Stimulated activated CD4-positive, alpha-beta T cell treated with anti-CD3 and anti-CD28 coated beads, Interleukin-15, amount 100 ng/mL, for 48 hours (primary cell): ENCODE results near the gene KLHL30.

Experiments
- DNase-seq, 2 donors: peaks; one replicate each; pipeline ENCODE4 v3.0.0-alpha.2; 2020; ENCODE audit warnings: low read depth in 2 of 2

The KLHL30 gene

DNA sequence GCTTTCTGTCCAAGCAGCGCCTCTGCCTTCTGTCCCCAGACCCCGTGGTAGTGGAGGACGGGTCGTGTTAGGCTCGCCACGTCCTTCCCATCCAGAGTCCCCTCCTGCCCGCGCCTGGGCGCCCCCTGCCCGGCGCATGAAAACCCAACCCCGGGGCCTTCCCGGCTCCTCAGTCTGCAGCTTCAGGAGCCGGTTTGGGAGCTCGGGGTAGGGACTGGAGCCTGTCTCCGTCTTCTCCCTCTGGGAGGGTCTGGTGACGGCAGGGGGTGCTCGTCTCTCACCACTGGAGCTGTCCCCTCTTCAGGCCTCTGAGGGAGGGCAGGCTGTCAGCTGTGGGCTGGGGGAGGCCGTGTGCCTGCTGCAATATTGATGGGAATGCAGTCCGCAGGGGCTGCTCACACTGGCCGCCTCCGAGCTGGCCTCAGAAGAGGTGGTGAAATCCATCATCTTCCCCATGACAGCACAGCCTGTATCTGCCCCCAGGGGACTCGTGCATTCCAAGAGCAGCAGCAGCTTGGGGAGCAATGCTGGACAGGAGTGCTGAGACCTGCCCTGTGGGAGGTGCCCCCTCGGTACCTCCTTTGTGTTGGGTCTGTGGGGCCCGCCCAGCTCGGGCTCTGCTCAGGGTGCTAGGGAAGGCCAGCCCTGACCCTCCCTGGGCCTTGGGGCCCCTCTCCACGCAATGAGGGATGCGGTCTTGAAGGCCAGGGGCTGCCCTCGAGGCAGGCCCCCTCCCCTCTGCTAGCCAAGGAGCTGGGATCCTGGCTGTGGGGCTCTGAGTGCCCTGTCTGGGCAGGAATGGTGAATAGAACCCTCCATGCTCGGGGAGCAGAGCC lies 17.8 kb upstream of the KLHL30 start:
- DNase-seq = no peak

DNA sequence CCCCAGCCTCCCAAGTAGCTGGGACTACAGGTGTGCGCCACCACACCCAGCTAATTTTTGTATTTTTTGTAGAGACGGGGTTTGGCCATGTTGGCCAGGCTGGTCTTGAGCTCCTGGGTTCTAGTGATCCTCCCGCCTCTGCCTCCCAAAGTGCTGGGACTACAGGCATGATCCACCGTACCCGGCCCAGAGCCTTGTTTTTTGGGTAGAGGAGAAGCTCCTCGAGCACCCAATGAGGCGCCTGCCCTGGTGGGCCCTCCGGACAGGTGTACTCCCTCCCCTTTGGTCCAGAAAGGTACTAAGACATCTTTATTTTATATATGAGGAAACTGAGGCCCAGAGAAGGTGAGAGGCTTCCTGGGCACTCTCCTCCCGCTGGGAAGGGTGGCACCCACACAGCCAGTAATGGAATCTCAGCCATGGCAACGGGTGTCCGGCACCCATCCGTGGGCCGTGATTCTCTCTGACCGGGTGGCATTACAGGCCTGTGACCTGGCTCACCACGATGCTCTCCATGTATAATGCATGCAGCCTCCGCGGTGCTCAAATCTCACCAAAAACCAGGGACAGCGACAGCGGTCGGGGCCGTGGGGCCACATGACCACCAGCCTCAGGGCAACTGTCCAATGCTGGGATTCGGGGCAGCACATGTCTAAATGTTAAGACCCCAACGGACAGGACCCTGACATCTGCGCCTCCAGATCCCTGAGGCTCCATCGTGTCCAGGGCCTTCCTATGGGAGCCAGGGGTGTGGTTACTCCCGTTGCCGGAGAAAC lies 16.8 kb upstream of the KLHL30 start:
- no peak for DNase-seq

DNA sequence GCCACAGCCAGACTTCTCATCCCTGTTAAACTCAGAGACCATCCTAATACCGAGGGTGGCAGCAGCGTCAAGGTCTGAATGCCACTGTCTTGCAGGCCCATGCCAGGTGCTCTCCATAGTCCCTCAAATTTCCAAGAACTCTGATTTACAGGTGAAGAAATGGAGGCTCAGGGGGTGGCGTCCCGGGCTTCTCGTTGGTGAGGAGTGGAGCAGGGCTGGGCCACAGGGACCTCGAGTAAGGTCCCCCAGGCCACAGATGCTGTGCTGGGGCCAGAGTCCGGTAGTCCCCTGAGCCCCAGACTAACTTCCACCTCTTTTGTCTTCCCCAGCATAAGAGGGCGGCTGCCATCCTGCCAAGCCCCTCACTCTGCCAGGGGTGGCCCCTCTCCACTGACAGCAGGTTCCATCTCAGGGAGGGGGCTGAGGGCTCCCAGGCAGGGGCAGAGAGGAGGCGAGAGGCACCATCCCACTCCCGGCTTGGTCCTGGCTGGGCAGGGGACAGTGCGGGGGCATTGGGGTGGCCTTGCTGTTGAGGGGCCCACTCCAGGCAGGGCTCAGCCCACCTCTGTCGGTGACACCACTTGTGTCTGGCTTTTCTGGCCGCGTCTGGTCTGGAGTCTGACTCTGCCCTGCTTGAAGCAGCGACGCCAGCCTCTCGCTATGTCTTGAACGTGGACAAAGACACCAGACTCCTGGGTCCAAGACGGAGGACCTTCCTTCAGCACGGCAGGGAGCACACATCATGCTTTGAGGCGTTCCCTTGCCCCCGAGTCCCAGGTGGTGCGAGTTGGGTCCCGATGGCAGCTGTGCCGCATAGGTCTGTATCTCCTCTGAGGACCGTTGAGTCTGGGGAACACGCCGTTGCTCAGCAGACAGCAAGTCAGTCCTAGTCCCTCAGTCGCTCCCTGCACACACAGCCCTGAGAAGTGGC lies 15.9 kb upstream of the KLHL30 start:
- DNase-seq = no peak

DNA sequence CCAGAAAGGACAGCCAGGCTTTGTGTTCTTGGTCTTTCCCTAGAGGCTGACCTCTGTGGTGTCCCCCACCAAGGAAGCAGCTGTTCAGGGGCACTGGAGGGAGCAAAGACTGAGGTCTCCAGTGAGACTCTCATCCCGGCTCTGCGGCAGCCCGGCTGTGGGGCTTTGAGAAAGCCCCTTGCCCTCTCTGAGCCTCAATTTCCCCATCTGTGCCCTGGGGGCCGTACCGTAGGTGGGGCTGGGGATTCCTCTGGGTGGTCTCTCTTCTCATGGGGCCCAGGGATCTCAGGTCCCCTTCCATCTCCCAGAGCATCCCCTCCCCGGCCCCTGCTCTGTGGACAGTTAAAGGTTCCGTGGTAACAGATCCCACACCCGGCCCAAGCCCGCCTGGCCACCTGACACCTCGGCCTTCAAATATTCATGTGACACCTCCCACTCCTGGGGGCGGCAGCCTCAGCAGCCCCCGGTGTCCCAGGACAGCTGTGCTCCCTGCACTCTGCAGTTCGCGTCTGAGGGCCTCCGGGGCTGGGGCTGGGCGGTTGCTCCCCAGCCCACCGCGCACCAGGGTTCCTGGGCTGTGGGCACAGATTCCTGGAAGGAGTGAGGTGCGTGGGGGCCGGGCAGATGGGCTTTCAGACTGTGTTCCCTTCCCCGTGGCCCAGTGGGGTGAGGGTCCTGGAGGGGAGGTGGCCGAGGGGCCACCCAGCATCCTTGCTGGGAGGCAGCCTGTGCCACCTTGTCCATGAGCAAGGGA lies 15.1 kb upstream of the KLHL30 start:
- no peak for DNase-seq

DNA sequence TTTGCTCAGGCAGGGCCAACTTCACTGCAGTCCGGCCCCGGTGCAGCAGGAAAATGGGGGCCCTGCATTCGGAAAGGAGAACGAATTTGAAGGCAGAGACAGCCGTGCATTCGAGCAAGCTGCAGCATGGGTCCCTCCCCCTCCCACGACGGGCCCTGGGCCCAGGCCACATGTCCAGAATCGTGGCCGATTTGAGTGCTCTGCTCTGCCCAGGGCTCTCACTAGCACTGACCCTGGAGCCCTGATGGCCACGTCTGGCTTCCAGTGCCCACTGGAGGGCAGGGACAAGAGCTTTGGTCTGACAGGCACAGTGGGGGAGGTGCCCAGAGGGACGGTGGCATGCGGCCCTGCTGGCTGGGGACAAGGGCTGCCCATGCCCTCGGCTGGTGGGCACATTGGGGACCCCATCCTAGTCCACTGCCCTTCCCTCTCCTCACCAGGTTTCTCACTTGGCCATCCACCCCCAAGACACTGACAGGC lies 14.4 kb upstream of the KLHL30 start:
- no peak for DNase-seq

DNA sequence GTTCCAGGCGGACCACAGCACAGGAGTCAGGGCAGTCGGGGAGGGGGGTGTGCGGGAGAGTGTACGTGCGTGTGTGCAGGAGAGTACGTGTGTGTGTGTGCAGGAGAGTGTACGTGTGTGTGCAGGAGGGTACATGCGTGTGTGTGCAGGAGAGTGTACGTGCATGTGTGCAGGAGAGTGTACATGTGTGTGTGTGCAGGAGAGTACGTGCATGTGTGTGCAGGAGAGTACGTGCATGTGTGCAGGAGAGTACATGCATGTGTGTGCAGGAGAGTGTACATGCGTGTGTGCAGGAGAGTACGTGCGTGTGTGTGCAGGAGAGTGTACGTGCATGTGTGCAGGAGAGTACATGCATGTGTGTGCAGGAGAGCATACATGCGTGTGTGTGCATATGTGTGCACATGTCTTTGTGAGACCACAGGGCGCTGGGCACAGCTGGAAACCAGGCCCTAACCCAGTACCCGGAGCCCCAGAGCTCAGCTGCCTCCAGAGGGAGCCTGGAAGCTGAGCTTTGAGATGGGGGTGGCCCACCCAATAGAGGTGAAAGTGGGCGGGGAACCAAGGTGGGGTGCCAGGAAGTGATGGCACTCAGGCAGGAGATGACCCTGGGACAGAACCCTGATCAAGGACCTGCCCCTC lies 13.9 kb upstream of the KLHL30 start:
- DNase-seq = no peak

DNA sequence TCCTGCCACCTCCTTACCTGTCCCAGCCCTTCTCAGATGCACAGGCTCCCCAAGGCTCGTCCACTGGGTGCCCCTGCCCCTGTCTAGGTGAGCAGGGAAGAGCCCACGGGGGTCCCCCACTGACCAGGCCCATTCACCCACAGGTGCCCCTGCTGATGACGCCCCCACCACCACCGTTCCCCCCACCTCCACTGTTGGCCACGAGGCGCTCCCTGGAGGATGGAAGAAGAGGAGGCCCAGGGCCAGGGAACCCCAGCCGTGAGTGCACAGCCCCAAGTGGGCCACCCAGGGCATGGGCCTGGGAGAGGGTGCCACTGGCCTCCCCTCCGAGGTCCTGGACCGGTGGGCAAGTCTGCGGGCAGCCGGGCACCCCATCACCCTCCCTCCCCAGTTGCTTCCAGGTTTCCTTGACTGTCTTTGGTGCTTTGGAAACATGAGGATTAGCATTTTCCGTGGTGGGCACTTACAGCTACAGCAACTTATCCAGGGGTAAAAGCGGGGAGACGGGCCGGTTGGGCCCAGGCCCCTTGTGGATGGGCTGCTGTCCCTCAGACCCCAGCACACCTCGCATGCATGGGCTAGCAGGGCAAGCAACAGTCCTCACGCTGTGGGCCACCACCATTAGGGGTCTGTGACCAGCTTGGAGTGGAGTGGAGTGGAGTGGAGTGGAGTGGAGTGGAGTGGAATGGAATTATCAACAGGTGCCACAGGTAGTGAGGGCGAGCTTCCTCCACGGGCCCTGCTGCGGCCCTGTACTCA lies 13.2 kb upstream of the KLHL30 start:
- DNase-seq = no peak

DNA sequence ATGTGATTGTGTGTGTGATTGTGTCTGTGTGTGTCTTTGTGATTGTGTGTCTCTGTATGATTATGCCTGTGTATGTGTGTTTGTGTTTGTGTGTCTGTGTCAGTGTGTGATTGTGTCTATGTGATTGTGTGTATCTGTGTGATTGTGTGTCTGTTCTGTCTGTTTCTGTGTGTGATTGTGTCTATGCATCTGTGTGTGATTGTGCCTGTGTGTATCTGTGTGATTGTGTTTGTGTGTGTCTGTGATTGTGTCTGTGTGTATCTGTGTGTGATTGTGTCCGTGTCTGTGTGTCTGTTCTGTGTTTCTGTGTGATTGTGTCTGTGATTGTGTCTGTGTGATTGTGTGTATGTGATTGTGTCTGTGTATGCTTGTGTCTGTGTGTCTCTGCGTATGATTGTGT lies 12.1 kb upstream of the KLHL30 start:
- DNase-seq = no peak

DNA sequence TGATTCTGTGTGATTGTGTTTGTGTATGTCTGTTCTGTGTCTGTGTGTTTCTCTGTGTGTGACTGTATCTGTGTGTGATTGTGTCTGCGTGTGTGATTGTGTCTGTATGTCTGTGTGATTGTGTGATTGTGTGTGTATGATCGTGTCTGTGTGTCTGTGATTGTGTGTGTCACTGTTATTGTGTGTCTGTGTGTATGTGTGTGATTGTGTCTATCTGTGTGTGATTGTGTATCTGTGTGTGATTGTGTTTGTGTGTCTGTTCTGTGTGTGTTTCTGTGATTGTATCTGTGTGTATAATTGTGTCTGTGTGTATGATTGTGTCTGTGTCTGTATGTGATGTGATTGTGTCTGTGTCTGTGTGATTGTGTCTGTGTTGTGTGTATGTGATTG lies 11.7 kb upstream of the KLHL30 start:
- DNase-seq = no peak

DNA sequence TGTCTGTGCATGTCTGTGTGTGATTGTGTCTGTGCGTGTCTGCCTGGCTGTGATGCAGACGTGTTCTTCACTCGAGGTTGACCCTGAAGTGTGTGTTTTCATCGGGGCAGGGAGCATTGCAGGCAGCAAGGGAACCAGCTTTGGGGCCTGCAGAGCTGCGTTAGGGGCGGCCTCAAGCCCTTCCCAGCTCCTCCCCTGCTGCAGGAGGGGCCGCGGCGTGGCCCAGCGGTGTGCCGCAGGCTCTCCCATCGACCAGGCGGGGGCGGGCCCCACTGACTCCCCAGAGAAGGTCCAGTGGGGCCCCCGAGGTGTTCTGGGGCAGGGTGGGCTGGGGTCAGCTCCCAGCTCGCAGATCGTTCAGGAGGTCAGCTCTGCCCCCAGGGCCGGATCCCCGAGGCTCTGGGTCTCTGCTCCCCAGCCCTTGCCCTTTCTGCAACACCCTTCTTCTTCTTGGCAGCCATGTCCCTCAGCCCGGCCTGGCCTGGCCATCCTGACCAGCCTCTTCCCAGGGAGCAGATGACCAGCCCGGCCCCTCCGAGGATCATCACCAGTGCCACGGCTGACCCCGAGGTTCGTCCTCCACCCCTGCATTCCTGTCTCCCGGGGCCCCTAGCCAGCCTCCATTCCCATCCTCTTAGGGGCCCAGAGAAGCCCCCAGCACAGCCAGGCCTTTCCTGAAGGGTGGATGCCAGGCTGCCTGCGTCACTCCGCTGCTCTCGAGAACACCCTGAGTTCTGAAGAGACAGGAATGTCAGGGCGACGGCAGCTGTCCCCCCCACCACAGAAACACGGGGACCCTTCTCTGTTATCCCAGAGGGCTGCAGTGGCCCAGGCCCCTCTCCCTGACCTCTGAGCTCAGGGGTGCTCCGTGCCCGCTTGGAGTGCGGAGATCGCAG lies 11.1 kb upstream of the KLHL30 start:
- no peak for DNase-seq

DNA sequence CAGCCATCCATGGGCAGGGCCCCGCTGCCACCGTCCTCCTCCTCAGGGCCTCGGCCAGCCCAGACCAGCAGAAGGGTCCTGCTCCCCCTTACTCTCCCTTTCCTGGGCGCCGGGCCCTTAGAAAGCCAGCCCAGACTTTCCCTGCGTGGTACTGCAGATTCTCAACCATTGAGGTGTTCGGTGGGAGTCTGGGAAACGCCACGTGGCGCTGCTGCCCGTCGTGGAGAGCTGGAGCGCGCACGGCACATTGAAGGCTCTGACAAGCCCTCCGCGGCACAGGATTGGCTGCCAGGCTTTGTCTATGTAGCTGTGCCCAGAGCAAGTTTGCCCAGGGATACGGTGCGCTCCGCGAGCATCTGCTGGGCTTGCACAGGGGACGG lies 10.4 kb upstream of the KLHL30 start:
- no peak for DNase-seq

DNA sequence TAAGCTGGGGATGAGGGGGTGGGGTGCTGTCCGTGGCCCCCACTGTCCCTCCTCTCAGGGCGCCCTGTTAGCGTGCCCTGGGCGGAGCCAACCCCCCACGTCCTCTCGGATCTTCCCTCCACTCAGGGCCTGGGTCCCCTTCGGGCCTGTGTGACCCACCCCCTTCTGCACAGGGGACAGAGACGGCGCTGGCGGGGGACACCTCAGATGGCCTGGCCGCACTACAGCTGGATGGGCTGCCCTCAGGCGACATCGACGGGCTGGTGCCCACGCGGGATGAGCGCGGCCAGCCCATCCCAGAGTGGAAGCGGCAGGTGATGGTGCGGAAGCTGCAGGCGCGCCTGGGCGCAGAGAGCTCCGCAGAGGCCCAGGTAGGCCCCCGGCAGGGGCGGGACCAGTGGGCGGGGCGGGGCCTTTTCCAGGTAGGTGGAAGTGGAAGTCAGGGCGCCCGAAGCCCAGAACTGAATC lies 9.9 kb upstream of the KLHL30 start:
- DNase-seq = no peak

DNA sequence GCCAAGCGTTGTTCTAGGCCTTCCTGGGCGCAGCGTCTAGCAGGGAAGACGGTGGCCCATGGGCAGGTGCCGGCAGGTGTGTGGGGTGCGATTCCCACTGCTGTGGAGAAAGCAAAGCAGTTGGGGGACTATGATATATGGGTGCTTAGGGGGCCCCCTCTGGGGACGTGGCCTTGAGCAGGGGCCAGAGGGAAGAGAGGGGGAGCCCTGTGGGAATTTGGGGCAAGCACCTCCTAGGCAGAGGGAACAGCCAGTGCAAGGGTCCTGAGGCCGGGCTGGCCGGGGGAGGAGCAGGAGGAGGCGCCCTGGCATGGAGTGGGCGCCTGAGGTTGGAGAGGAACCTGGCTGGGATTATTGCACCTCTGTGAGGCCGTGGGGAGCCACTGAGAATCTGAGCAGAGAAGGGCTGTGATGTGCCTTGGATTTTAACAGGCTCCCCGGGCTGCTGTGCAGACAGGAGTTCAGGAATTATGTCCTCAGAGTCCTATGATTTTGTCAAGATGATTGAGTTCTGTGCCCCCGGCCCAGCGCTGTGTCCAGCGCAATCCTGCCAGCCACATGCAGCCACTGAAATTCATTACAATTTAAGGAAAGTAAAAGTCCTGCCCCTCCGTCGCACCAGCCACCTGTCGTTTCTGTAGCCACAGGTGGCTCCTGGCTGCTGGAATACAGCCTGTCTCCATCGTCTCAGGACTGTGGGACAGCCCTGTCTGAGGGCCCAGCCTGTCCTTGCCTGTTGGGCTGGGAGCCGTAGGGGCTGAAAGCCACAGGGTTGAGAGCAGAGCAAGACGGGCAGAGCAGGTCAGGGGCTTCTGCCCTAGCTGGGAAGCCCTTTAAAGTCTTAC lies 9.1 kb upstream of the KLHL30 start:
- no peak for DNase-seq

DNA sequence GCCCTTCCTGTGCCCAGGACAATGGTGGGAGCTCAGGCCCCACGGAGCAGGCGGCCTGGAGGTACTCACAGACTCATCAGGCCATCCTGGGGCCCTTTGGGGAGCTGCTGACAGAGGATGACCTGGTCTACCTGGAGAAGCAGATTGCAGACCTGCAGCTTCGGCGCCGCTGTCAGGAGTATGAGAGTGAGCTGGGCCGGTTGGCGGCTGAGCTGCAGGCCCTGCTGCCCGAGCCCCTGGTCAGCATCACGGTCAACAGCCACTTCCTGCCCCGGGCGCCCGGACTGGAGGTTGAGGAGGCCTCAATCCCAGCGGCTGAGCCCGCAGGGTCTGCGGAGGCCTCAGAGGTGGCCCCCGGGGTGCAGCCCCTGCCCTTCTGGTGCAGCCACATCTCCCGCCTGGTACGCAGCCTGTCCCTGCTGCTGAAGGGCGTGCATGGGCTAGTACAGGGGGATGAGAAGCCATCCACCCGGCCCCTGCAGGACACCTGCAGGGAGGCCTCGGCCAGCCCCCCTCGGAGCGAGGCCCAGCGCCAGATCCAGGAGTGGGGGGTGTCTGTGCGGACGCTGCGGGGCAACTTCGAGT lies 8.3 kb upstream of the KLHL30 start:
- DNase-seq = no peak

DNA sequence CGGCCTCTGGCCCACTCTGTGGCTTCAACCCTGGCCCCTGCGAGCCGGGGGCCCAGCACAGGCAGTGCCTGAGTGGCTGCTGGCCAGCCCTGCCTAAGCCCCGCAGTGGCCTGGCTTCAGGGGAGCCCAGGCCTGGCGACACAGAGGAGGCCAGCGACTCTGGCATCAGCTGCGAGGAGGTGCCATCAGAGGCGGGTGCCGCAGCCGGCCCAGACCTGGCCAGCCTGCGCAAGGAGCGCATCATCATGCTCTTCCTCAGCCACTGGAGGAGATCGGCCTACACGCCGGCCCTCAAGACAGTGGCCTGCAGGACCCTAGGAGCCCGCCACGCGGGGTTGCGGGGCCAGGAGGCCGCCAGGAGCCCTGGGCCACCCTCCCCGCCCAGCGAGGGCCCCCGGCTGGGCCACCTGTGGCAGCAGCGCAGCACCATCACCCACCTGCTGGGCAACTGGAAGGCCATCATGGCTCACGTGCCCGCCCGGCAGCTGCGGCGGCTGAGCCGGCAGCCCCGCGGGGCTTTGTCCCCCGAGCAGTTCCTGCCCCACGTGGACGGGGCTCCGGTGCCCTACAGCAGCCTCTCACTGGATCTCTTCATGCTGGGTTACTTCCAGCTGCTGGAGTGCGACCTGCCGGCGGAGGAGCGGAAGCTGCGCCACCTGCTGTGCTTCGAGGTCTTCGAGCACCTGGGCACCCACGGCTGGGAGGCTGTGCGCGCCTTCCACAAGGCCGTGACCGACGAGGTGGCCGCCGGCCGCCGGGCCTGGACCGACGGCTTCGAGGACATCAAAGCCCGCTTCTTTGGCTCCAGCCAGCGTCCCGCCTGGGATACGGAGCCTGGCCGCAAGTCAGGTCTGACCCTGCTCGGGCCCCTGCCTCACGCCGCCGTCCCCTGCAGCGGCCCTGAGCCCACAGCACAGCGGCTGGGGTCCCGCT lies 7.5 kb upstream of the KLHL30 start:
- no peak for DNase-seq

DNA sequence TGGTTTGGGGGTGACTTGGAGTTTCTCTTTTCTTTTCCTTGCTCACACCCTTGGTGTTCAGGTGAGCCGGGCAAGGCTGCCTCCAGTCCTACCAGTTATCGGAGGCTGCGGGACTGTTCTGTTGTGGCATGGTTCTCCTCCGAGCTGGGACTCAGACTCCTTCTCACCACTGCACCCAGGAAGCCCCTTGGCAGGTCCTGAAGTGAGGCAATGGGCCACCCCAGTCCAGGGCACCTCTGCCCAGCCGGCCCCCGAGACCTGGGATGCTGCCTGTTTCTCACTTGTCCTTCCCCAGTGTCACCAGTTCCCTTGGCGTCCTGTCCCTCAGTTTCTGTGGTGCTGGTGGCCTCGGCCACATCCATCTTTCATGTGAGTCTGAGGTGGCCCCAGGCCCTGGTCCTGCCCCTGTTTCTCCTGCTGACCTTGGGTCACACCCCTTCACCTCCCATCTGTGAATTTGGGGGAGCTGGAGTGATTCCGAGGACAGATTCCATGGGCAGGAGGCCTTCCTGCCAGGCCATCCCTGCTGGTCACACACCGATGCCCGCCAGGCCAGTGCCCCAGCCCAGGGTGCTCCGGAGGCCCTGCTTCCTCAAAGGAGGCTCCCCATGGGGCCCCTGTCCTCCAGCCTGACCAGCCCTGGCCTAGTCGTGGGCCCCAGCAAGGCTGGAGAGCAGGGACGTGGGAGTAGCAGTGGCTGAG lies 6.6 kb upstream of the KLHL30 start:
- DNase-seq = no peak
